Nephron progenitor cell (in vitro differentiated cells): ENCODE measurements around the gene TECR.

Source experiments
- DNase-seq: peaks from one replicate; pipeline ENCODE4 v3.0.0; 2021
- H3K27ac Mint-ChIP-seq: 2 replicates; pipeline ENCODE4 v1.8.0; 2021; ENCODE audit warnings: mild to moderate bottlenecking, moderate library complexity, mixed read lengths
- H3K27me3 Mint-ChIP-seq: 2 replicates; pipeline ENCODE4 v1.8.0; 2021; ENCODE audit warnings: mild to moderate bottlenecking, low read depth, mixed read lengths; ENCODE audit not compliant: poor library complexity
- H3K36me3 Mint-ChIP-seq: 2 replicates; pipeline ENCODE4 v1.8.0; 2021; ENCODE audit warnings: low read depth, mixed read lengths
- H3K4me1 Mint-ChIP-seq: 2 replicates; pipeline ENCODE4 v1.8.0; 2021; ENCODE audit warnings: mixed read lengths
- H3K4me3 Mint-ChIP-seq: 2 replicates; pipeline ENCODE4 v1.8.0; 2021; ENCODE audit warnings: mild to moderate bottlenecking, moderate library complexity, mixed read lengths
- H3K9me3 Mint-ChIP-seq: 2 replicates; pipeline ENCODE4 v1.8.0; 2021; ENCODE audit warnings: mild to moderate bottlenecking, moderate library complexity, mixed read lengths
- CTCF ChIP-seq: fragments of 200-600 bp; sonication (generic); IDR thresholded peaks from 2 replicates; pipeline ENCODE4 v1.5.0; 2021; ENCODE audit warnings: antibody characterized with exemption

The TECR gene

GRCh38 chr19:14528419-14529253 is 758 bp upstream of the TECR start:
- H3K27ac Mint-ChIP-seq, result peak overlapping the region; percentile 94
- H3K4me1 Mint-ChIP-seq, result peaks cover 35% of the 10 kb centered on the region
- H3K9me3 Mint-ChIP-seq, result no peaks in the 10 kb centered on the region
- peaks cover 12% of the 10 kb centered on the region for H3K36me3 Mint-ChIP-seq
- DNase-seq, result no peak
- peak overlapping the region; percentile 95 for H3K4me3 Mint-ChIP-seq
- H3K27me3 Mint-ChIP-seq, result no peaks in the 10 kb centered on the region
- TF ChIP-seq CTCF, result no peak

GRCh38 chr19:14530005-14530348 is 583 bp downstream of the TECR start:
- peaks cover 12% of the 10 kb centered on the region for H3K36me3 Mint-ChIP-seq
- no peaks in the 10 kb centered on the region for H3K27me3 Mint-ChIP-seq
- peak; percentile 66 for DNase-seq
- peak overlapping the region; percentile 97 for H3K27ac Mint-ChIP-seq
- H3K9me3 Mint-ChIP-seq, result no peaks in the 10 kb centered on the region
- peaks cover 35% of the 10 kb centered on the region for H3K4me1 Mint-ChIP-seq
- H3K4me3 Mint-ChIP-seq, result peak overlapping the region; percentile 95
- TF ChIP-seq CTCF, result no peak

- Mint-ChIP-seq H3K36me3 (peaks cover 12% of the 10 kb centered on the region), H3K4me3 (peak overlapping the region; percentile 95), H3K9me3 (no peaks in the 10 kb centered on the region), H3K27ac (no peak overlapping the region), H3K27me3 (no peaks in the 10 kb centered on the region), H3K4me1 (peaks cover 33% of the 10 kb centered on the region)
- TF ChIP-seq CTCF, result no peak
- DNase-seq, result no peak
Observed at GRCh38 chr19:14530506-14530905, 1.1 kb downstream of the TECR start.

GRCh38 chr19:14533450-14533849 is 4.1 kb downstream of the TECR start:
- Mint-ChIP-seq H3K27ac (peak overlapping the region; percentile 22), H3K4me1 (peaks cover 47% of the 10 kb centered on the region), H3K27me3 (no peaks in the 10 kb centered on the region), H3K9me3 (no peaks in the 10 kb centered on the region), H3K36me3 (peaks cover 12% of the 10 kb centered on the region), H3K4me3 (no peak overlapping the region)
- TF ChIP-seq CTCF, result no peak
- no peak for DNase-seq

GRCh38 chr19:14536926-14537692 is 7.7 kb downstream of the TECR start:
- H3K4me3 Mint-ChIP-seq, result peak overlapping the region; percentile 63
- peak; percentile 83 for DNase-seq
- no peak for TF ChIP-seq CTCF
- no peak overlapping the region for H3K27ac Mint-ChIP-seq
- H3K27me3 Mint-ChIP-seq, result no peaks in the 10 kb centered on the region
- peaks cover 23% of the 10 kb centered on the region for H3K36me3 Mint-ChIP-seq
- H3K4me1 Mint-ChIP-seq, result peaks cover 24% of the 10 kb centered on the region
- H3K9me3 Mint-ChIP-seq, result no peaks in the 10 kb centered on the region
